Transverse colon (tissue), 4 donors: ENCODE measurements around the gene TAS1R2.

Experiments used
- POLR2A ChIP-seq: fragments of 450-650 bp; IDR thresholded peaks from one replicate; pipeline ENCODE4 v1.6.1; 2016; ENCODE audit warnings: antibody characterized with exemption, mild to moderate bottlenecking, moderate library complexity
- POLR2AphosphoS5 ChIP-seq, 3 donors: sonication (generic); formaldehyde crosslinking; IDR thresholded peaks; one replicate each; pipeline ENCODE4 v1.6.1; 2016; ENCODE audit warnings: antibody characterized with exemption in 3 of 3
- TF ChIP-seq, protein P1 (sequence below), 5 experiments: fragments of 200-600 bp in 3 of 5; fragments of 450-650 bp in 2 of 5; sonication (generic) in 3 of 5; IDR thresholded peaks; 1 replicate in 2 of 5; 2 replicates in 3 of 5; pipeline ENCODE4 v1.5.1; 2016 to 2017; ENCODE audit warnings: antibody characterized with exemption in 5 of 5, inconsistent platforms in 3 of 5, mild to moderate bottlenecking in 2 of 5, moderate library complexity in 1 of 5

DNA sequence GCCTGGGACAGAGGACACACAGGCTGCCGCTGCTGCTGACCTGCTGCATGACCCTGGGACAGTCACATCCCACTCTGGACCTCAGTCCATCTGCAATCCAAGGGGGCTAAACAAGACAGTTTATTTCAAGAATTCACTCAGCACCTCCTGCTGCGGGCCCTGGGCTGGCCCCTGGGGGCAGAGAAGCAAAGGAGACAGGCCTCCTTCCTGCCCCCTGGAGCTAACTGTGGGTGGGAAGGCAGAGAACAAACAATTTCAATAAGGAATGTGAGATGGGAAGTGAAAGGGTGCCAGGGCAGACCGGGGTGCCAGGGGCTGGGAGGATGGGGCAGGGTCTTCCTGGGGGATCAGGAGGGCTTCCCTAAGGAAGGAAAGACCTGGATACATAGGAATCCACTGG, 60.0 kb downstream of the TAS1R2 start:
- TF ChIP-seq POLR2AphosphoS5 (IDR thresholded peaks at IDR 0.05) (no peak), POLR2A (no peak)
- TF ChIP-seq, protein P1, sequence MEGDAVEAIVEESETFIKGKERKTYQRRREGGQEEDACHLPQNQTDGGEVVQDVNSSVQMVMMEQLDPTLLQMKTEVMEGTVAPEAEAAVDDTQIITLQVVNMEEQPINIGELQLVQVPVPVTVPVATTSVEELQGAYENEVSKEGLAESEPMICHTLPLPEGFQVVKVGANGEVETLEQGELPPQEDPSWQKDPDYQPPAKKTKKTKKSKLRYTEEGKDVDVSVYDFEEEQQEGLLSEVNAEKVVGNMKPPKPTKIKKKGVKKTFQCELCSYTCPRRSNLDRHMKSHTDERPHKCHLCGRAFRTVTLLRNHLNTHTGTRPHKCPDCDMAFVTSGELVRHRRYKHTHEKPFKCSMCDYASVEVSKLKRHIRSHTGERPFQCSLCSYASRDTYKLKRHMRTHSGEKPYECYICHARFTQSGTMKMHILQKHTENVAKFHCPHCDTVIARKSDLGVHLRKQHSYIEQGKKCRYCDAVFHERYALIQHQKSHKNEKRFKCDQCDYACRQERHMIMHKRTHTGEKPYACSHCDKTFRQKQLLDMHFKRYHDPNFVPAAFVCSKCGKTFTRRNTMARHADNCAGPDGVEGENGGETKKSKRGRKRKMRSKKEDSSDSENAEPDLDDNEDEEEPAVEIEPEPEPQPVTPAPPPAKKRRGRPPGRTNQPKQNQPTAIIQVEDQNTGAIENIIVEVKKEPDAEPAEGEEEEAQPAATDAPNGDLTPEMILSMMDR (IDR thresholded peaks at IDR 0.05), result no peak
